ENCODE data around the gene EN2.

DNA sequence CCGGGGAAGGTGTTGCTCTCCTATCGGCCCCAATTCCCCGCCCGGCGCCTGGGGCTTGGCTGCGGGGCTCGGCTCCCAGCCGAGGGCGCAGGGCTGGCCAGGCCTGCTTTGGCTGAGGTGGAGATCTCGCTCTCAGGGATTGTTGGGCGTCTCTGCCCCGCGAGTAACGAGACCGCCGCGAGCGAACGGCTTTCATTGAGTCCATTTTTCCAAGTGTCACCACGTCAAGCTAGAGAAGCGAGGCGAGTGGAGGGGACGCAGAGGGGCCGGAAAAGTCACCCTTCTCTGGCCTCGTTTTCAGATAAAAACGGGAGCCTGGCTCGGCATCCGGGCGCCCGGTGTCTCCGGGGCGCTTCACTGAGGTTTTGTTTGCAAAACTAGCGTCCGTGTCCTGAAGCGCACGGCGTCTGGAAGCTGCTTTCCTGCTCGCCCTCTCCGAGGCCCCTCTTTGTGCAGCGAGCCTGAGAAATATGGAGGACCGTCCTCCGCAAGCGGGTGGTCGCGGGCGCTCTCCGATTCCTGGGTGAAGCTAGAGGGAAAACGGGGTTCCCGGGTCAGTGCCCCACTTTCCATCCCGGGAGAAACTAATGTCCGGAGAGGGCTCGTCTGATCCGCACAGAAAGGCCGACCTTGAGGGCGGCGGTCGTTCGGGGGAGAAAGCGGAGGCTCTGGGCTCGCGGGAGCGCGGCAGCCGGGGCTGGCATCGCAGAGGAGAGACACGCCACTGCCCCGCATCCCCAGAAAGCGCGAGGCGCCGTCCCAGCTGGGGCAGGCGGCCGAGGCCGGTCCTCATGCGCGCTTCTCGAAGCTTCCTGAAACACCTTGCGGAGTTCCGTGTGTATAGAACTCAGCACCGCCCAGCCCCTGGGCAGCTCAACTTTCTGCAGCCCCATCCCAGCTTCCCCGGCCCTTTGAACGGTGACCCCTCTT, 3.5 kb upstream of the EN2 start:
- no peak for TF ChIP-seq MYC (IDR thresholded peaks at IDR 0.05; ENCODE audit: borderline replicate concordance, low read length)
- TF ChIP-seq POLR2A (IDR thresholded peaks at IDR 0.05; ENCODE audit: low read length), result no peak
- TF ChIP-seq, protein P1, sequence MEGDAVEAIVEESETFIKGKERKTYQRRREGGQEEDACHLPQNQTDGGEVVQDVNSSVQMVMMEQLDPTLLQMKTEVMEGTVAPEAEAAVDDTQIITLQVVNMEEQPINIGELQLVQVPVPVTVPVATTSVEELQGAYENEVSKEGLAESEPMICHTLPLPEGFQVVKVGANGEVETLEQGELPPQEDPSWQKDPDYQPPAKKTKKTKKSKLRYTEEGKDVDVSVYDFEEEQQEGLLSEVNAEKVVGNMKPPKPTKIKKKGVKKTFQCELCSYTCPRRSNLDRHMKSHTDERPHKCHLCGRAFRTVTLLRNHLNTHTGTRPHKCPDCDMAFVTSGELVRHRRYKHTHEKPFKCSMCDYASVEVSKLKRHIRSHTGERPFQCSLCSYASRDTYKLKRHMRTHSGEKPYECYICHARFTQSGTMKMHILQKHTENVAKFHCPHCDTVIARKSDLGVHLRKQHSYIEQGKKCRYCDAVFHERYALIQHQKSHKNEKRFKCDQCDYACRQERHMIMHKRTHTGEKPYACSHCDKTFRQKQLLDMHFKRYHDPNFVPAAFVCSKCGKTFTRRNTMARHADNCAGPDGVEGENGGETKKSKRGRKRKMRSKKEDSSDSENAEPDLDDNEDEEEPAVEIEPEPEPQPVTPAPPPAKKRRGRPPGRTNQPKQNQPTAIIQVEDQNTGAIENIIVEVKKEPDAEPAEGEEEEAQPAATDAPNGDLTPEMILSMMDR (IDR thresholded peaks at IDR 0.05), result no peak
- no peak for TF ChIP-seq JUNB (IDR thresholded peaks at IDR 0.05)
- no peak for TF ChIP-seq MAZ (IDR thresholded peaks at IDR 0.05; ENCODE audit: borderline replicate concordance, low read depth, low read length)
- TF ChIP-seq RAD21 (conservative IDR thresholded peaks at IDR 0.05 in 1 of 2, IDR thresholded peaks at IDR 0.05 in 1 of 2), result no peak
- TF ChIP-seq EP300 (IDR thresholded peaks at IDR 0.05), result no peak
- TF ChIP-seq, protein P2, sequence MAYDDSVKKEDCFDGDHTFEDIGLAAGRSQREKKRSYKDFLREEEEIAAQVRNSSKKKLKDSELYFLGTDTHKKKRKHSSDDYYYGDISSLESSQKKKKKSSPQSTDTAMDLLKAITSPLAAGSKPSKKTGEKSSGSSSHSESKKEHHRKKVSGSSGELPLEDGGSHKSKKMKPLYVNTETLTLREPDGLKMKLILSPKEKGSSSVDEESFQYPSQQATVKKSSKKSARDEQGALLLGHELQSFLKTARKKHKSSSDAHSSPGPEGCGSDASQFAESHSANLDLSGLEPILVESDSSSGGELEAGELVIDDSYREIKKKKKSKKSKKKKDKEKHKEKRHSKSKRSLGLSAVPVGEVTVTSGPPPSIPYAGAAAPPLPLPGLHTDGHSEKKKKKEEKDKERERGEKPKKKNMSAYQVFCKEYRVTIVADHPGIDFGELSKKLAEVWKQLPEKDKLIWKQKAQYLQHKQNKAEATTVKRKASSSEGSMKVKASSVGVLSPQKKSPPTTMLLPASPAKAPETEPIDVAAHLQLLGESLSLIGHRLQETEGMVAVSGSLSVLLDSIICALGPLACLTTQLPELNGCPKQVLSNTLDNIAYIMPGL (CRISPR knock-in tag; IDR thresholded peaks at IDR 0.05; ENCODE audit: borderline replicate concordance), result no peak
- TF ChIP-seq, protein P3, sequence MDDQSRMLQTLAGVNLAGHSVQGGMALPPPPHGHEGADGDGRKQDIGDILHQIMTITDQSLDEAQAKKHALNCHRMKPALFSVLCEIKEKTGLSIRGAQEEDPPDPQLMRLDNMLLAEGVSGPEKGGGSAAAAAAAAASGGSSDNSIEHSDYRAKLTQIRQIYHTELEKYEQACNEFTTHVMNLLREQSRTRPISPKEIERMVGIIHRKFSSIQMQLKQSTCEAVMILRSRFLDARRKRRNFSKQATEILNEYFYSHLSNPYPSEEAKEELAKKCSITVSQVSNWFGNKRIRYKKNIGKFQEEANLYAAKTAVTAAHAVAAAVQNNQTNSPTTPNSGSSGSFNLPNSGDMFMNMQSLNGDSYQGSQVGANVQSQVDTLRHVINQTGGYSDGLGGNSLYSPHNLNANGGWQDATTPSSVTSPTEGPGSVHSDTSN (IDR thresholded peaks at IDR 0.05), result no peak
- no peak for TF ChIP-seq HDAC2 (IDR thresholded peaks at IDR 0.05)
- no peak for TF ChIP-seq ZFP36 (IDR thresholded peaks at IDR 0.05; ENCODE audit: borderline replicate concordance, partially characterized antibody)
- no peak for TF ChIP-seq ZSCAN20 (CRISPR knock-in tag; IDR thresholded peaks at IDR 0.05)
- TF ChIP-seq BHLHE40 (IDR thresholded peaks at IDR 0.05; ENCODE audit: low read depth, low read length), result no peak
